Right cardiac atrium (tissue), 5 donors: ENCODE data around the gene USO1. TPM values are rescaled to one million over a fixed set of nuclear protein-coding genes. Genes with fewer than 3 reads are reported as not detected.

Source experiments
- ATAC-seq, 2 donors: fragments of 200-7000 bp; cut with Tn5 transposase; one replicate each; pipeline versions ENCODE4 v1.8.0 to v1.9.1; 2020; ENCODE audit warnings: moderate library complexity in 2 of 2, mild to moderate bottlenecking in 1 of 2
- DNase-seq, 3 donors: peaks; one replicate each; pipeline ENCODE4 v3.0.0-alpha.2; 2020
- H3K27ac ChIP-seq: one replicate; pipeline ENCODE4 v1.5.1; 2013; ENCODE audit warnings: mild to moderate bottlenecking, low read length, control low read depth, moderate library complexity
- H3K27me3 ChIP-seq: one replicate; pipeline ENCODE4 v1.6.1; 2013; ENCODE audit not compliant: control insufficient read depth, insufficient read depth
- H3K4me1 ChIP-seq: one replicate; pipeline ENCODE4 v1.6.1; 2013; ENCODE audit warnings: low read length; ENCODE audit not compliant: control insufficient read depth, insufficient read depth
- H3K4me3 ChIP-seq: one replicate; pipeline ENCODE4 v1.5.1; 2013; ENCODE audit warnings: low read length, control low read depth
- H3K9me3 ChIP-seq: one replicate; pipeline ENCODE4 v1.6.1; 2013; ENCODE audit warnings: low read length; ENCODE audit not compliant: control insufficient read depth
- WGBS: extraction: QIAGEN DNeasy Blood & Tissue Kit; methylation state at CpG from one replicate; pipeline ENCODE4 v1.1.7; 2013; 5-methylcytosine and 5-hydroxymethylcytosine counted together
- intact Hi-C, 4 donors: fragments of 100-400 bp; cut with DNase I; formaldehyde crosslinking; loops; one replicate each; pipeline versions ENCODE4 v1.11.0 to v1.14.0; 2022 to 2023
- long read RNA-seq, 4 donors: library from polyadenylated mRNA; unstranded; transcript quantifications; one replicate each; pipeline ENCODE4 v2.0.0, GENCODE V29; 2020 to 2021
- polyA plus RNA-seq: library from polyadenylated mRNA; stranded (reverse); fragments of 200-250 nt; gene quantifications from one replicate; pipeline ENCODE4 v1.2.3, GENCODE V29; 2013
- total RNA-seq, 4 donors: library from RNA; stranded (reverse); fragmentation: NEBNext Ultra II Directional; extraction: Animal tissue kit (Norgen Biotek cat#: 25700); gene quantifications; one replicate each; pipeline ENCODE4 v1.2.1, GENCODE V29; 2021
- donor health status: healthy with polysubstance abuse.
- donor health status: DM: no; HTN: yes; CAD: no.
- donor health status: DM: no; HTN: no; CAD: no.
- donor health status: DM: no; HTN: yes; CAD: no; lungs with severe emphysema.
- donor health status: DM: yes; HTN: yes; CAD: no.

Gene USO1, protein sequence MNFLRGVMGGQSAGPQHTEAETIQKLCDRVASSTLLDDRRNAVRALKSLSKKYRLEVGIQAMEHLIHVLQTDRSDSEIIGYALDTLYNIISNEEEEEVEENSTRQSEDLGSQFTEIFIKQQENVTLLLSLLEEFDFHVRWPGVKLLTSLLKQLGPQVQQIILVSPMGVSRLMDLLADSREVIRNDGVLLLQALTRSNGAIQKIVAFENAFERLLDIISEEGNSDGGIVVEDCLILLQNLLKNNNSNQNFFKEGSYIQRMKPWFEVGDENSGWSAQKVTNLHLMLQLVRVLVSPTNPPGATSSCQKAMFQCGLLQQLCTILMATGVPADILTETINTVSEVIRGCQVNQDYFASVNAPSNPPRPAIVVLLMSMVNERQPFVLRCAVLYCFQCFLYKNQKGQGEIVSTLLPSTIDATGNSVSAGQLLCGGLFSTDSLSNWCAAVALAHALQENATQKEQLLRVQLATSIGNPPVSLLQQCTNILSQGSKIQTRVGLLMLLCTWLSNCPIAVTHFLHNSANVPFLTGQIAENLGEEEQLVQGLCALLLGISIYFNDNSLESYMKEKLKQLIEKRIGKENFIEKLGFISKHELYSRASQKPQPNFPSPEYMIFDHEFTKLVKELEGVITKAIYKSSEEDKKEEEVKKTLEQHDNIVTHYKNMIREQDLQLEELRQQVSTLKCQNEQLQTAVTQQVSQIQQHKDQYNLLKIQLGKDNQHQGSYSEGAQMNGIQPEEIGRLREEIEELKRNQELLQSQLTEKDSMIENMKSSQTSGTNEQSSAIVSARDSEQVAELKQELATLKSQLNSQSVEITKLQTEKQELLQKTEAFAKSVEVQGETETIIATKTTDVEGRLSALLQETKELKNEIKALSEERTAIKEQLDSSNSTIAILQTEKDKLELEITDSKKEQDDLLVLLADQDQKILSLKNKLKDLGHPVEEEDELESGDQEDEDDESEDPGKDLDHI
- total RNA-seq (100 to 1,000 TPM in 2 of 4 donors, 10 to 100 TPM in 2; 93.6 to 103 (median 99.1) TPM), polyA plus RNA-seq (47.4 TPM)
- long read RNA-seq, donor 1, full-length matches to known transcripts: 57 of 128 reads
- long read RNA-seq, donor 1, partial matches to known transcripts: 34 of 128 reads
- long read RNA-seq, donor 1, other reads (novel, unspliced or antisense): 37 of 128 reads
- long read RNA-seq, donor 2, full-length matches to known transcripts: 33 of 56 reads
- long read RNA-seq, donor 2, partial matches to known transcripts: 4 of 56 reads
- long read RNA-seq, donor 2, other reads (novel, unspliced or antisense): 19 of 56 reads
- long read RNA-seq, donor 3, full-length matches to known transcripts: 58 of 215 reads
- long read RNA-seq, donor 3, partial matches to known transcripts: 100 of 215 reads
- long read RNA-seq, donor 3, other reads (novel, unspliced or antisense): 57 of 215 reads
- long read RNA-seq, donor 4, full-length matches to known transcripts: 20 of 45 reads
- long read RNA-seq, donor 4, partial matches to known transcripts: 7 of 45 reads
- long read RNA-seq, donor 4, other reads (novel, unspliced or antisense): 18 of 45 reads

DNA sequence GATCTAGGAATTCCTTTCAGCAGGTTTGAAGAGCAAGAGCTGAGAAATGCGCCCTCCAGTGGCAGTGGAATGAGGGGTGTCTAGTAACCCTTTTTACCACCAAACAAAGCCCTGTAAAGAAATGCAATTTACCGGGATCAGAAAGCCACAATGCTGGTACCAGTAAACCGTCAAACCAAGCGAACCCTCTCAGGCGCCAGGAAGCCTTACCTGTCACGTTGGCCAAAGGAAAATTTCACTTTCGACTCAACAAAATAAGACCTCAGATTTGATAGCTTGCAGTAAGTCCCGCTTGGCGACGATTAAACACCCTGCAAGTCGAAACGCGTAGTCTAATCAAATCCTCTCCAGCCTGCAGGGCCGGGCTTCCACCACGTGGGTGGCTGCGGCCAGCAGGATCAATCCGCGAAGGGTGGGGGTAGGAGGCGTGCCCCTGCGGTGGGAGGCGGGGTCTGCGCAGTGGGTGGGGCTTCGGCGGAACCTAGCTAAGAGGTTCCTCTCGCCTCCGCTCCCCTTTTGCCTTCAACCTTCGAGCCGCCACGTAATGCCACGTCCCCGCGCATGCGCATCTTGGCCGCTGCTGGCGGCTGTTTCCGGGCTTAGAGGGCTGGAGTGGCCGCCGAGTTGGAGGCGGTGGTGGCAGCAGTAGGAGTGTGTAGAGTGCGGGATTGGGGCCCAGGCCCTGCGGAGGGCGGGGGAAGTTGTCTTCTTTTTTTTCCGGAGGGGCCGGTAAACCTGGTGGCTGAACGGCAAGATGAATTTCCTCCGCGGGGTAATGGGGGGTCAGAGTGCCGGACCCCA is at the start of gene USO1:
Gene USO1, plus strand, starts transcription at position 512 of the 801 bp plus-strand sequence. Its CDS starts 243 bp downstream, at position 755.
- H3K4me1 ChIP-seq: peaks cover 2% of the 10 kb centered on the region
- peak; percentile 99 for ATAC-seq
- WGBS: under 1% methylated on average over 48 of the region's 48 CpGs

DNA sequence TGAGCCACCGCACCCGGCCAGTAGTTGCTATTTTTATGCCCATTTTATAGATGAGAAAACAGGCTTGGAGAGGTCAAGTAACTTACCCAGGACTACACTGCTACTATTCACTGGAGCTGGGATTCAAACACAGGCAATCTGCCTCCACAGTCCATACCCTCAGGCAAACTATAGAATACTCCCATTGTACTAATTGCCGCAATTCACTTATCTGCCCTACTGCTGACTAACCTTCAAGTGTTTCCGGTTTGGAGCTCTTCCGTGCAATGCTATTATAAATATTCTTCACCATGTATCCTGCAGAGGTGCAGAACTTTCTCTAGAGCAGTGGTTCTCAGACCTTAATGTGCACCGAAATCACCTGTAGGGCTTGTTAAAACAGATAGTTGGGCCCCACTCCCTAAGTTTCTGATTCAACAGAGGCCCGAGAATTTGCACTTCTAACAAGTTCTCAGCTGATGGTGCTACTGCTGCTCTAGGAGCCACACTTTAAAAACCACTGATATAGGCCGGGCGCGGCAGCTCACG is 49.3 kb upstream of the USO1 start:
- Histone ChIP-seq H3K4me1 (no peaks in the 10 kb centered on the region), H3K27ac (no peak overlapping the region), H3K4me3 (no peak overlapping the region), H3K27me3 (no peaks in the 10 kb centered on the region), H3K9me3 (no peaks in the 10 kb centered on the region)
- intact Hi-C loops: loop anchor here in 2 of 4 donors (10.0 kb wide), 1 partner anchor 50 kb away; the partner anchor contains the start of gene USO1 (in 2 of the 2)
- DNase-seq (no peak), ATAC-seq (no peak)
- WGBS: 87% methylated on average over 11 of the region's 11 CpGs

More for the DNA sequence above, at the start of gene USO1:
- H3K27me3 ChIP-seq: no peaks in the 10 kb centered on the region
- no peaks in the 10 kb centered on the region for H3K9me3 ChIP-seq
- peak; percentile 99 to 100 (median 99) for DNase-seq
- peak within 1 kb of the TSS; percentile 75 for H3K4me3 ChIP-seq
- H3K27ac ChIP-seq: peak within 1 kb of the TSS; percentile 97
- intact Hi-C loops: loop anchor here (1.0 to 10.0 kb wide), 3 partner anchors 49 to 52 kb away; partner anchors contain the start of gene G3BP2 (in 3 of the 4)

DNA sequence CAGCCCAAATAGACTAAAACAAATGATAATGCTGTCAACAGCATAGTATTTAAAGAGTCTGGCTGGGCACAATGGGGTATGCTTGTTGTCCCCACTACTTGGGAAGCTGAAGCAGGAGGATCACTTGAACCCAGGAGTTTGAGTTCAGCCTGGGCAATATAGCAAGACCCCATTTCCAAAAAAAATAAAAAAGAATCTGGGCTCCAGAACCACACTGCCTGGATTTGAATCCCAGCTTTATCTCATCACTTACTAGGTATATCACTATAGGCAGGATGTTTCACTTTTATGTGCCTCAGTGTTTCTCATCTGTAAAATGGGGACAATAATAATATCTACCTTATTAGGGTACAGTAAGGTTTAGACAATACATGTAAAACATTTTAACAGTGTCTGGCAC is 45.9 kb upstream of the USO1 start:
- no peaks in the 10 kb centered on the region for H3K4me1 ChIP-seq
- no peak overlapping the region for H3K4me3 ChIP-seq
- no peak for DNase-seq
- H3K27ac ChIP-seq: no peak overlapping the region
- no peak for ATAC-seq
- intact Hi-C loops: loop anchor here in 2 of 4 donors (10.0 kb wide), 1 partner anchor 46 kb away; the partner anchor contains the start of gene USO1 (in 2 of the 2)
- H3K27me3 ChIP-seq: no peaks in the 10 kb centered on the region
- H3K9me3 ChIP-seq: no peaks in the 10 kb centered on the region

DNA sequence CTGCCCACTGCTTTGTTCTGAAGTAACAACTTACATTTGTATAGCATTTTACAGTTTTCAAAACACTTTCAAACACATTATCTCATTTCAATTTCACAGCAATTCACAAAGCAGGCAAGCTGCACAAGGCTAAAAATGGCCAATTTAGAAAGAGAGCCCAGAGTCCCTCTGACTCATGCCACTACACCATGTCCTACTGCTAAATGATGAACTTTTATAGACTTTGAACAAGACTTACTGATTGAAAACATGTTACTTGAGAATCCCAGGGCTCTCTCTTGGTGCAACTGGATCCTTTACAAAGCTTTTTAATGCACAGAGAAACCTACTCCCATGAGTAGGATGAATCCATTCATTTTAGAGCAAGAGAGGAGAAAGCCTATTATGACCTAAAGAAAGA is 45.4 kb upstream of the USO1 start:
- intact Hi-C loops: loop anchor here in 2 of 4 donors (10.0 kb wide), 1 partner anchor 46 kb away; the partner anchor contains the start of gene USO1 (in 2 of the 2)
- no peak overlapping the region for H3K27ac ChIP-seq
- no peaks in the 10 kb centered on the region for H3K27me3 ChIP-seq

DNA sequence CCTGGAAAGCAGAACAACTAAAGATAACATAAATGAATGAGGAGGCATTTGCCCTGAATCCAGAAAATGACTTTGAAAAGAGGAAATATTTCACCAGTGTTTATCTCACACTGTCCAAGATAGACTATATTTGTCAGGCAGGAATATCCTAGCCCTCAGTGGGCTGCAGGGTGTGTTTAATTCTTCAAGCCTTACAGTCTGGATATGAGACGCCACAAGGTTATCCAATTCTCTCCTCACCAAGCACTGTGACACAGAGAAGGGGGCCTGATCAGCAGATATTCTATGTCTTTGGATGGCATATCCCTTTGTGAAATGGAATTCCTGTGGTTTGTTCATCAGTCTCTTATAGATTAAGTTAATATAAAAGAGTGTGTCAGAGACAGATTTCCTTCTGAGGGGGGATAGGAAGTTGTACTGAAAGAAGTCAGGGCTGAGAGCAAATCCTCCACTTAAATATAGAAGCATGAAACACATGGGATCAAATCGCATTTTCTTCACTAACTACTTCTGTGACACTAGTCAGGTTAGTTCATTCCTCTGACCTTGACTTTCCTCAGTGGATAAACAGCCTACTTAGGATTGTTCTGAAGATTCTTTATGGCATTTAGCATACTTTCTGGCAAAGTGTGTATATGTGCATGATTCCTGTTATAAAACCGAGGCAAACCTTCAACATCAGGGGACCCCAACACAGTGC is 44.4 kb upstream of the USO1 start:
- ATAC-seq (no peak), DNase-seq (no peak)
- H3K27ac ChIP-seq: no peak overlapping the region
- no peak overlapping the region for H3K4me3 ChIP-seq
- no peaks in the 10 kb centered on the region for H3K4me1 ChIP-seq
- intact Hi-C loops: loop anchor here in 2 of 4 donors (10.0 kb wide), 1 partner anchor 45 kb away; the partner anchor contains the start of gene USO1 (in 2 of the 2)
- no peaks in the 10 kb centered on the region for H3K9me3 ChIP-seq
- WGBS: 87% methylated on average over 3 of the region's 3 CpGs
- no peaks in the 10 kb centered on the region for H3K27me3 ChIP-seq

More for the DNA sequence above, 45.4 kb upstream of the USO1 start:
- Histone ChIP-seq H3K4me3 (no peak overlapping the region), H3K4me1 (no peaks in the 10 kb centered on the region), H3K9me3 (no peaks in the 10 kb centered on the region)
- no peak for DNase-seq
- no peak for ATAC-seq

DNA sequence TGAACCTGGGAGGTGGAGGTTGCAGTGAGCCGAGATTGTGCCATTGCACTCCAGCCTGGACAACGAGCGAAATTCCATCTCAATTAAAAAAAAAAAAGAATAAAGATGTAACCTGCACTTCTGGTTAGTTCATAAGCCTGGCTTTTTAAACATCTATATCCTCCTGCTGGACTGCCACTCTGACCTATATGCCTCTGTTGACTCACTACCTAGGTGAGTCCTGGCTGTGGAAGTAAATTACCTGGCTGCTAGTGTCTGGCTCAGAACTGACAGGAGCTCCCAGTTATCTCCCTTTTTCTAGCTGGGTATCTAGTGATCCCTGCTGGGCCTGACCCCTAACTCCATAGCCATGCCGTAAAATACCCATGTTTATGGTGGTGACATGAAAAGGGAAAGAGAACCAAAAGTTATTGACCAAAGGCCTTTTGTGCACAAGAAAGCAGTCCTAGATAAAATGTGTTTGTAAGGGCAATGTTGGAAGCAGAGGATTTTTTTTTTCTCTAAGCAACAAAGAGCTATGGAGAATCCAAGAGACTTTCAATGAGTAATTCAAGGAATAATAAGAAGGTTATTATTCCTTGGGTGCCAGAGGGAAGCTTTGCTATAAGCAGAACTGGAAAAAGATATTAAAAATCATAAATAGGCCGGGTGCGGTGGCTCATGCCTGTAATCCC is 40.8 kb upstream of the USO1 start:
- no peak for DNase-seq
- 94% methylated on average over 6 of the region's 6 CpGs for WGBS
- Histone ChIP-seq H3K4me1 (no peaks in the 10 kb centered on the region), H3K4me3 (no peak overlapping the region), H3K27ac (no peak overlapping the region), H3K9me3 (no peaks in the 10 kb centered on the region), H3K27me3 (no peaks in the 10 kb centered on the region)
- no peak for ATAC-seq
- intact Hi-C loops: no loop called here

DNA sequence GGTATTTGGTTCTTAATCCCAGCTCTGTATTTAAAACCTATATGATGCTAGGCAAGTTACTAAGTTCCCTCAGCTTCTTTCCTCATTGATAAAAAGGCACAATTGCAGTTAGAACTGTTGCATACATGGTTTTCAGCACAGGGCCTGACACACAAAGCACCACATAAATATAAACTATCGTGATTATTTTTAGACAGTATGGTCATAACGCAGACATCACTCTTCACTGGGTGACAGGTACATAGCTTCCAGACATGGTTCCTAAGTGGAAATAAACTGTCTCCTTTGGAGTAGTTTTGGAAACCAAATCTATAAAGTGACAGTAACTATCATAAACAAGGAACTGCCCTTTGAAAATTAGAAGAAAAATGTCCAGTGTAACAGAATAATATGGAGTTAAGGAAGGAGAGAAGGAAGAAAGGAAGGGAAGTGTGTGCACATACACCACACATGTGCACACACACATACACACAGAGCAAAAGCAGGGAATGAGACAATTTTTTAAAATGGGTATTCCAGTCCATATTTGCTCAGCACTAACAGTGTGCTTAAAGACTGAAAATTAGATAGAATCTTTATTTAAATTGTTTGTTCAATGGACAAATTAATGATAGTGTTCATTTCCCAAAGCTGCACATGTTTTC is 38.7 kb upstream of the USO1 start:
- DNase-seq: no peak
- no peak overlapping the region for H3K4me3 ChIP-seq
- H3K27ac ChIP-seq: no peak overlapping the region
- H3K9me3 ChIP-seq: no peaks in the 10 kb centered on the region
- ATAC-seq: no peak
- H3K27me3 ChIP-seq: no peaks in the 10 kb centered on the region
- WGBS: 68% methylated on average over 2 of the region's 2 CpGs
- H3K4me1 ChIP-seq: no peaks in the 10 kb centered on the region
- intact Hi-C loops: no loop called here

DNA sequence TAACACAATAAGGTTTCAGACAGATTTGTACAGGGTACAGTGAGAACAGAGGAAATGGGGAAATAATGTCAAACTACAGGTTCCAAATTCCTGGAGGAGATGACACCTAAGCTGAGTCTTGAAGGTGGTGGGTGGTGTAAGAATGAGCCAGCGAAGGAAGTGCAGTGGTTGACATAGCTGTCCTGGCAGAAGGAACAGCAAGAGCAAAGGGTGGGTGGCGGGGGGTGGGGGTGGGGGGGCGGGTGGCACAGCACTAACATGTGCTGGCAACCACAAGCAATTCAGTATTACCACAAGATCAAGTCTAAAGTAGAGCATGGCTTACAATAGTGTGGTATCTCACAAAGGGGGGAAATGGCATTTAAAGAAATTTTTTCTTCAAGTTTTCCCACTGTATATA is 38.0 kb upstream of the USO1 start:
- no peak overlapping the region for H3K27ac ChIP-seq
- H3K27me3 ChIP-seq: no peaks in the 10 kb centered on the region
- H3K4me1 ChIP-seq: no peaks in the 10 kb centered on the region
- H3K9me3 ChIP-seq: no peaks in the 10 kb centered on the region
- no peak for ATAC-seq
- intact Hi-C loops: no loop called here
- no peak overlapping the region for H3K4me3 ChIP-seq
- 77% methylated on average over 3 of the region's 3 CpGs for WGBS
- DNase-seq: no peak
